Measurements from ENCODE around the gene BAZ2B. TPM values are rescaled to one million over a fixed set of nuclear protein-coding genes. Genes with fewer than 3 reads are reported as not detected.

Gene BAZ2B
- polyA plus RNA-seq, 1 donor from 2014 or later = 150 TPM

DNA sequence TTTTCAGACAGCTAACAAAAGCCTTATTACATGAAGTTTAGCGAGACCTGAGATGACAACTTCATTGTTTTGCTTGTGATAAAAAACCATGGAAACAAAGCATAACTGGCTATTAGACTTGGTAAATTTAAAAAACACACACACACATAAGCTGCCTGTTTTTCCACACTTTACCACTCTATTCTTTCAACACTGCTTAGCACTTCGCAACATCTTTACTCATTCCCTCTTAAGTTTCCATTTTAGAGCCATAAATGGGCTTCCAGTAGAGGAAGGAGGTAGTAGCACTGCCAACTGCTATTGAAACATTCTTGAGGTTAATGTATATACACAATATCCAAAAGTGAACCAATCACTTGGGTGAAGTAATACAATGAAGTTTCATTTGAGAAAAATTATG lies 54.1 kb downstream of the BAZ2B start:
- Histone ChIP-seq H3K4me3 (ENCODE audit: low read length) (no peak overlapping the region), H3K9me3 (ENCODE audit: low read length) (no peaks in the 10 kb centered on the region), H3K4me2 (ENCODE audit: low read length) (no peak overlapping the region), H3K36me3 (ENCODE audit: insufficient read depth, low read length) (no peaks in the 10 kb centered on the region), H3K9ac (ENCODE audit: low read length) (no peak overlapping the region), H3K27ac (ENCODE audit: low read length) (no peak overlapping the region), H3K27me3 (ENCODE audit: insufficient read depth, low read depth, low read length) (no peaks in the 10 kb centered on the region), H4K20me1 (ENCODE audit: insufficient read depth) (no peaks in the 10 kb centered on the region), H3K9me2 (ENCODE audit: insufficient read depth, low read length) (no peaks in the 10 kb centered on the region), H3K79me2 (replicated peaks; ENCODE audit: insufficient read depth, low read length) (peaks cover 48% of the 10 kb centered on the region), H2AFZ (ENCODE audit: low read depth, low read length) (no peak overlapping the region), H3F3A (ENCODE audit: insufficient read depth, low read length, poor library complexity, severe bottlenecking) (no peaks in the 10 kb centered on the region)
- TF ChIP-seq, protein P1, sequence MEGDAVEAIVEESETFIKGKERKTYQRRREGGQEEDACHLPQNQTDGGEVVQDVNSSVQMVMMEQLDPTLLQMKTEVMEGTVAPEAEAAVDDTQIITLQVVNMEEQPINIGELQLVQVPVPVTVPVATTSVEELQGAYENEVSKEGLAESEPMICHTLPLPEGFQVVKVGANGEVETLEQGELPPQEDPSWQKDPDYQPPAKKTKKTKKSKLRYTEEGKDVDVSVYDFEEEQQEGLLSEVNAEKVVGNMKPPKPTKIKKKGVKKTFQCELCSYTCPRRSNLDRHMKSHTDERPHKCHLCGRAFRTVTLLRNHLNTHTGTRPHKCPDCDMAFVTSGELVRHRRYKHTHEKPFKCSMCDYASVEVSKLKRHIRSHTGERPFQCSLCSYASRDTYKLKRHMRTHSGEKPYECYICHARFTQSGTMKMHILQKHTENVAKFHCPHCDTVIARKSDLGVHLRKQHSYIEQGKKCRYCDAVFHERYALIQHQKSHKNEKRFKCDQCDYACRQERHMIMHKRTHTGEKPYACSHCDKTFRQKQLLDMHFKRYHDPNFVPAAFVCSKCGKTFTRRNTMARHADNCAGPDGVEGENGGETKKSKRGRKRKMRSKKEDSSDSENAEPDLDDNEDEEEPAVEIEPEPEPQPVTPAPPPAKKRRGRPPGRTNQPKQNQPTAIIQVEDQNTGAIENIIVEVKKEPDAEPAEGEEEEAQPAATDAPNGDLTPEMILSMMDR (IDR thresholded peaks at IDR 0.05; ENCODE audit: poor library complexity, severe bottlenecking) = no peak
- TF ChIP-seq RAD21 (conservative IDR thresholded peaks at IDR 0.05) (no peak), POLR2AphosphoS5 (IDR thresholded peaks at IDR 0.05) (no peak), SMC3 (conservative IDR thresholded peaks at IDR 0.05; ENCODE audit: poor library complexity) (no peak), TAF1 (IDR thresholded peaks at IDR 0.05; ENCODE audit: low read depth) (no peak), EZH2 (IDR thresholded peaks at IDR 0.05; ENCODE audit: borderline replicate concordance, insufficient read depth, low read length, poor library complexity, severe bottlenecking) (no peak), EP300 (conservative IDR thresholded peaks at IDR 0.05; ENCODE audit: poor library complexity, severe bottlenecking) (no peak), MXI1 (conservative IDR thresholded peaks at IDR 0.05; ENCODE audit: poor library complexity, severe bottlenecking) (no peak)
- TF ChIP-seq, protein P2, sequence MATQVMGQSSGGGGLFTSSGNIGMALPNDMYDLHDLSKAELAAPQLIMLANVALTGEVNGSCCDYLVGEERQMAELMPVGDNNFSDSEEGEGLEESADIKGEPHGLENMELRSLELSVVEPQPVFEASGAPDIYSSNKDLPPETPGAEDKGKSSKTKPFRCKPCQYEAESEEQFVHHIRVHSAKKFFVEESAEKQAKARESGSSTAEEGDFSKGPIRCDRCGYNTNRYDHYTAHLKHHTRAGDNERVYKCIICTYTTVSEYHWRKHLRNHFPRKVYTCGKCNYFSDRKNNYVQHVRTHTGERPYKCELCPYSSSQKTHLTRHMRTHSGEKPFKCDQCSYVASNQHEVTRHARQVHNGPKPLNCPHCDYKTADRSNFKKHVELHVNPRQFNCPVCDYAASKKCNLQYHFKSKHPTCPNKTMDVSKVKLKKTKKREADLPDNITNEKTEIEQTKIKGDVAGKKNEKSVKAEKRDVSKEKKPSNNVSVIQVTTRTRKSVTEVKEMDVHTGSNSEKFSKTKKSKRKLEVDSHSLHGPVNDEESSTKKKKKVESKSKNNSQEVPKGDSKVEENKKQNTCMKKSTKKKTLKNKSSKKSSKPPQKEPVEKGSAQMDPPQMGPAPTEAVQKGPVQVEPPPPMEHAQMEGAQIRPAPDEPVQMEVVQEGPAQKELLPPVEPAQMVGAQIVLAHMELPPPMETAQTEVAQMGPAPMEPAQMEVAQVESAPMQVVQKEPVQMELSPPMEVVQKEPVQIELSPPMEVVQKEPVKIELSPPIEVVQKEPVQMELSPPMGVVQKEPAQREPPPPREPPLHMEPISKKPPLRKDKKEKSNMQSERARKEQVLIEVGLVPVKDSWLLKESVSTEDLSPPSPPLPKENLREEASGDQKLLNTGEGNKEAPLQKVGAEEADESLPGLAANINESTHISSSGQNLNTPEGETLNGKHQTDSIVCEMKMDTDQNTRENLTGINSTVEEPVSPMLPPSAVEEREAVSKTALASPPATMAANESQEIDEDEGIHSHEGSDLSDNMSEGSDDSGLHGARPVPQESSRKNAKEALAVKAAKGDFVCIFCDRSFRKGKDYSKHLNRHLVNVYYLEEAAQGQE (IDR thresholded peaks at IDR 0.05; ENCODE audit: borderline replicate concordance) = no peak

DNA sequence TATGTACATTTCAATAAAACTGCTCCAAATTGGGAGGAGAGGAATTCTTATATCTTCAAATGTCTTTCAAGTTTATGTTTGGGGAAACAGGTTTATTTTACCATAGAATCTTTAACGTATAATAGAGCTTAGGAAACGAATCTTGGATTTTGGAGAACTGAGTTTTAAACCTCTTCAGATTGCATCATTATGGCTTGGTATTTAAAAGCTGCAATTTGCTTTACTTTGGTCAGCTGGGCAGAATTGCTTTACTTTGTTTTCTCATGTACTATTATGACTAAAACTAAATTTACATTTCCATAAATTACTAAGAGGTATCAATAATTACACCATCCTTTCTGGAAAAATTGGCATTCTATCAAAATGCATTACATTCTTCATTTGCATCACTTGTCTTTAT lies 54.6 kb downstream of the BAZ2B start:
- no peaks in the 10 kb centered on the region for H3F3A ChIP-seq (ENCODE audit: insufficient read depth, low read length, poor library complexity, severe bottlenecking)
- H3K36me3 ChIP-seq (ENCODE audit: insufficient read depth, low read length) = no peaks in the 10 kb centered on the region
- H3K9ac ChIP-seq (ENCODE audit: low read length) = no peak overlapping the region
- peaks cover 52% of the 10 kb centered on the region for H3K79me2 ChIP-seq (replicated peaks; ENCODE audit: insufficient read depth, low read length)
- H3K27me3 ChIP-seq (ENCODE audit: insufficient read depth, low read depth, low read length) = no peaks in the 10 kb centered on the region
- no peaks in the 10 kb centered on the region for H4K20me1 ChIP-seq (ENCODE audit: insufficient read depth)
- H2AFZ ChIP-seq (ENCODE audit: low read depth, low read length) = no peak overlapping the region
- no peak for TF ChIP-seq EP300 (conservative IDR thresholded peaks at IDR 0.05; ENCODE audit: poor library complexity, severe bottlenecking)
- H3K9me3 ChIP-seq (ENCODE audit: low read length) = no peaks in the 10 kb centered on the region
- H3K4me2 ChIP-seq (ENCODE audit: low read length) = no peak overlapping the region
- no peaks in the 10 kb centered on the region for H3K9me2 ChIP-seq (ENCODE audit: insufficient read depth, low read length)
- H3K27ac ChIP-seq (ENCODE audit: low read length) = no peak overlapping the region
- no peak overlapping the region for H3K4me3 ChIP-seq (ENCODE audit: low read length)

DNA sequence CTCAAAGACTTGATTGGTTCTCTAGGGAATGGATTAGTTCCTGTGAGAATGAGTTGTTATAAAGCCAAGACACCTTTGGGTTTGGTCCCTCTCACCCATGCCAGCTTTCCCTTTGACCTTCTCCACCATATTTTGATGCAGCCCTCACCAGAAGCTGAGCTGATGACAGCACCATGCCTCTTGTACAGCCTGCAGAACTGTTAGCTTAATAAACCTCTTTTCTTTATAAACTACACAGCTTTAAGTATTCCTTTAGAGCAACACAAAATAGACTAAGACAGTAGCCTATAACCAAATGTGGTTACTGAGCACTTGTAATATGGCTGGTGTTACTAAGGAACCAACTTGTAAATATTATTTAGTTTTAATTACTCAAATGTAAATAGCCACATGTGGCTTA lies 55.1 kb downstream of the BAZ2B start:
- peaks cover 55% of the 10 kb centered on the region for H3K79me2 ChIP-seq (replicated peaks; ENCODE audit: insufficient read depth, low read length)

More for the DNA sequence above, 55.1 kb downstream of the BAZ2B start:
- no peak overlapping the region for H3K27ac ChIP-seq (ENCODE audit: low read length)
- H4K20me1 ChIP-seq (ENCODE audit: insufficient read depth) = no peaks in the 10 kb centered on the region
- no peak overlapping the region for H3K9ac ChIP-seq (ENCODE audit: low read length)
- no peaks in the 10 kb centered on the region for H3K36me3 ChIP-seq (ENCODE audit: insufficient read depth, low read length)
- TF ChIP-seq SMC3 (conservative IDR thresholded peaks at IDR 0.05; ENCODE audit: poor library complexity) = no peak
- H2AFZ ChIP-seq (ENCODE audit: low read depth, low read length) = no peak overlapping the region
- H3F3A ChIP-seq (ENCODE audit: insufficient read depth, low read length, poor library complexity, severe bottlenecking) = no peaks in the 10 kb centered on the region
- H3K9me2 ChIP-seq (ENCODE audit: insufficient read depth, low read length) = no peaks in the 10 kb centered on the region
- no peak overlapping the region for H3K4me3 ChIP-seq (ENCODE audit: low read length)
- H3K27me3 ChIP-seq (ENCODE audit: insufficient read depth, low read depth, low read length) = no peaks in the 10 kb centered on the region
- H3K4me2 ChIP-seq (ENCODE audit: low read length) = no peak overlapping the region
- no peaks in the 10 kb centered on the region for H3K9me3 ChIP-seq (ENCODE audit: low read length)
